PC-3 (cell line): ENCODE measurements around the gene ECHDC3. TPM values are rescaled to one million over a fixed set of nuclear protein-coding genes. Genes with fewer than 3 reads are reported as not detected.
A peak's percentile ranks its signal among the peaks of the same experiment; 100 is the strongest.

Source experiments
- ATAC-seq: fragments of 200-7000 bp; cut with Tn5 transposase; 2 replicates; pipeline ENCODE4 v1.9.1; 2020; ENCODE audit warnings: mild to moderate bottlenecking, moderate library complexity
- Bru-seq: library from RNA; stranded (reverse); fragments of 400-500 nt; gene quantifications from one replicate; lab custom pipeline; 2021; lab: Mats Ljungman, UMichigan
- BruChase-seq, 2 experiments: library from RNA; stranded (reverse); fragments of 400-500 nt; gene quantifications; one replicate each; lab custom pipeline; 2021; lab: Mats Ljungman, UMichigan
- BruUV-seq: library from RNA; stranded (reverse); fragments of 400-500 nt; replicated peaks from 2 replicates; lab custom pipeline; 2021; lab: Mats Ljungman, UMichigan
- CTCF ChIA-PET: fragments of 300-600 bp; sonication (Branson Sonifier 250); formaldehyde crosslinking; loops from one replicate; lab custom pipeline; 2022; ENCODE audit warnings: antibody characterized with exemption; lab: Charles Lee
- POLR2A ChIA-PET: fragments of 300-600 bp; sonication (Branson Sonifier 250); formaldehyde crosslinking; loops from one replicate; lab custom pipeline; 2022; ENCODE audit warnings: antibody characterized with exemption; ENCODE audit not compliant: unreplicated experiment; lab: Charles Lee
- DNase-seq: peaks from one replicate; pipeline ENCODE4 v3.0.0-alpha.2; 2015
- H2AFZ ChIP-seq: fragments of 300-600 bp; sonication (generic); 2 replicates; pipeline ENCODE4 v1.6.0; 2016; ENCODE audit warnings: antibody characterized with exemption, low read length
- H3F3A ChIP-seq: fragments of 300-600 bp; sonication (generic); one replicate; pipeline ENCODE4 v1.6.0; 2017; ENCODE audit warnings: antibody characterized with exemption, low read length, control low read depth, mild to moderate bottlenecking; ENCODE audit not compliant: unreplicated experiment
- H3K27ac ChIP-seq: fragments of 300-600 bp; sonication (generic); 2 replicates; pipeline ENCODE4 v1.5.1; 2016; ENCODE audit warnings: mild to moderate bottlenecking, low read length
- H3K27me3 ChIP-seq: fragments of 300-600 bp; sonication (generic); 2 replicates; pipeline ENCODE4 v1.6.1; 2016; ENCODE audit warnings: low read length, mixed read lengths
- H3K36me3 ChIP-seq: fragments of 300-600 bp; sonication (generic); 2 replicates; pipeline ENCODE4 v1.6.1; 2016; ENCODE audit warnings: low read depth, mixed run types, low read length, mixed read lengths
- H3K4me1 ChIP-seq: fragments of 300-600 bp; sonication (generic); 2 replicates; pipeline ENCODE4 v1.5.1; 2016; ENCODE audit warnings: low read length; ENCODE audit not compliant: insufficient read depth
- H3K4me2 ChIP-seq: fragments of 300-600 bp; sonication (generic); 2 replicates; pipeline ENCODE4 v1.6.0; 2016; ENCODE audit warnings: low read length
- H3K4me3 ChIP-seq: fragments of 300-600 bp; sonication (generic); 2 replicates; pipeline ENCODE4 v1.5.1; 2016; ENCODE audit warnings: mild to moderate bottlenecking, low read length, mixed read lengths
- H3K79me2 ChIP-seq: fragments of 300-600 bp; sonication (generic); 2 replicates; pipeline ENCODE4 v1.6.1; 2017; ENCODE audit warnings: low read length, mixed read lengths
- H3K9ac ChIP-seq: fragments of 300-600 bp; sonication (generic); 2 replicates; pipeline ENCODE4 v1.6.0; 2016; ENCODE audit warnings: mild to moderate bottlenecking, low read length
- H3K9me2 ChIP-seq: fragments of 300-600 bp; sonication (generic); replicated peaks from 2 replicates; pipeline ENCODE4 v1.6.1; 2016; ENCODE audit warnings: mixed run types, low read length, mixed read lengths
- H3K9me3 ChIP-seq: fragments of 300-600 bp; sonication (generic); 2 replicates; pipeline ENCODE4 v1.6.1; 2016; ENCODE audit warnings: low read length, mixed read lengths
- H4K20me1 ChIP-seq: fragments of 300-600 bp; sonication (generic); 2 replicates; pipeline ENCODE4 v1.6.1; 2016; ENCODE audit warnings: low read length, mixed read lengths
- CTCF ChIP-seq: fragments of 300-600 bp; sonication (generic); conservative IDR thresholded peaks from 2 replicates; pipeline ENCODE4 v1.5.1; 2017; ENCODE audit warnings: antibody characterized with exemption, low read depth, mild to moderate bottlenecking, low read length
- EZH2 ChIP-seq: fragments of 300-600 bp; sonication (generic); IDR thresholded peaks from one replicate; pipeline ENCODE4 v1.6.1; 2017; ENCODE audit warnings: antibody characterized with exemption, mild to moderate bottlenecking, low read length; ENCODE audit not compliant: unreplicated experiment
- EZH2phosphoT487 ChIP-seq: fragments of 300-600 bp; sonication (generic); IDR thresholded peaks from 2 replicates; pipeline ENCODE4 v1.6.1; 2018; ENCODE audit warnings: mild to moderate bottlenecking, antibody characterized with exemption, low read length, borderline replicate concordance
- intact Hi-C: fragments of 100-400 bp; cut with micrococcal nuclease; formaldehyde crosslinking; loops from 2 replicates; pipeline ENCODE4 v1.9.0; 2023
- long read RNA-seq: library from polyadenylated mRNA; unstranded; transcript quantifications from one replicate; pipeline ENCODE4 v2.0.0, GENCODE V29; 2021; ENCODE audit not compliant: unreplicated experiment
- total RNA-seq: library from RNA; depleted of rRNA; stranded (reverse); fragments of >200 nt; gene quantifications from 2 replicates; pipeline ENCODE4 v1.2.3, GENCODE V29; 2014; rRNA removed

ECHDC3 gene
- not detected in 2 replicates for total RNA-seq
- percentile 15 among the genes with signal in this experiment for Bru-seq, nascent RNA
- percentile 10 among the genes with signal in this experiment for BruChase-seq, experiment 1, labeled RNA remaining after a 6-hour chase
- percentile 19 among the genes with signal in this experiment for BruChase-seq, experiment 2, labeled RNA remaining after a 2-hour chase
- long read RNA-seq, result 0 reads

- CTCF ChIA-PET, result no interaction called here
- H3K4me1 ChIP-seq, result no peaks in the 10 kb centered on the region
- H3K27me3 ChIP-seq, result no peaks in the 10 kb centered on the region
- H3K79me2 ChIP-seq, result no peaks in the 10 kb centered on the region
- no peak for ATAC-seq
- no peaks in the 10 kb centered on the region for H3F3A ChIP-seq
- no peak within 1 kb of the TSS for H3K4me2 ChIP-seq
- no peaks in the 10 kb centered on the region for H3K9me2 ChIP-seq
- H3K9ac ChIP-seq, result no peak within 1 kb of the TSS
- intact Hi-C loops, result no loop called here
- no peak within 1 kb of the TSS for H2AFZ ChIP-seq
- BruUV-seq, result no TSS peak
- no peak for DNase-seq
- H3K4me3 ChIP-seq, result no peak within 1 kb of the TSS
- POLR2A ChIA-PET, result no interaction called here
- H3K9me3 ChIP-seq, result no peaks in the 10 kb centered on the region
- no peak for TF ChIP-seq CTCF
- no peak for TF ChIP-seq EZH2phosphoT487
- no peak for TF ChIP-seq EZH2
- H3K27ac ChIP-seq, result no peak within 1 kb of the TSS
- no peaks in the 10 kb centered on the region for H4K20me1 ChIP-seq
- no peaks in the 10 kb centered on the region for H3K36me3 ChIP-seq
These were observed at the start of gene ECHDC3 for GRCh38 chr10:11742009-11742778. ECHDC3 (plus strand) TSS chr10:11742382; CDS start chr10:11742577, 195 bp downstream.

- DNase-seq, result no peak
- intact Hi-C loops, result no loop called here
- H3K4me2 ChIP-seq, result no peak overlapping the region
- H4K20me1 ChIP-seq, result no peaks in the 10 kb centered on the region
- POLR2A ChIA-PET, result no interaction called here
- no peaks in the 10 kb centered on the region for H3K79me2 ChIP-seq
- no peaks in the 10 kb centered on the region for H3K36me3 ChIP-seq
- H3K9me2 ChIP-seq, result no peaks in the 10 kb centered on the region
- no peaks in the 10 kb centered on the region for H3K27me3 ChIP-seq
- H3K4me3 ChIP-seq, result no peak overlapping the region
- H3K4me1 ChIP-seq, result peaks cover 6% of the 10 kb centered on the region
- CTCF ChIA-PET, result no interaction called here
- H3K9me3 ChIP-seq, result no peaks in the 10 kb centered on the region
- no peak overlapping the region for H3K9ac ChIP-seq
- TF ChIP-seq CTCF, result no peak
- TF ChIP-seq EZH2phosphoT487, result no peak
- no peak for TF ChIP-seq EZH2
- no peak for ATAC-seq
- no peak overlapping the region for H3K27ac ChIP-seq
- BruUV-seq, result no TSS peak
- H2AFZ ChIP-seq, result no peak overlapping the region
- no peaks in the 10 kb centered on the region for H3F3A ChIP-seq
These were observed 48.8 kb upstream of the ECHDC3 start for GRCh38 chr10:11693376-11693775.

GRCh38 chr10:11695779-11696178, 46.4 kb upstream of the ECHDC3 start:
- Histone ChIP-seq H3K9me2 (no peaks in the 10 kb centered on the region), H3K4me2 (no peak overlapping the region), H3F3A (no peaks in the 10 kb centered on the region), H3K4me3 (no peak overlapping the region), H3K27ac (no peak overlapping the region), H2AFZ (no peak overlapping the region), H3K9me3 (no peaks in the 10 kb centered on the region), H3K79me2 (no peaks in the 10 kb centered on the region), H4K20me1 (no peaks in the 10 kb centered on the region), H3K27me3 (no peaks in the 10 kb centered on the region), H3K36me3 (no peaks in the 10 kb centered on the region), H3K9ac (no peak overlapping the region), H3K4me1 (no peaks in the 10 kb centered on the region)
- CTCF ChIA-PET, result no interaction called here
- no TSS peak for BruUV-seq
- DNase-seq, result no peak
- ATAC-seq, result no peak
- POLR2A ChIA-PET, result no interaction called here
- TF ChIP-seq EZH2, result no peak
- intact Hi-C loops, result no loop called here
